ENCODE data around the gene TMEM147.

Gene TMEM147

DNA sequence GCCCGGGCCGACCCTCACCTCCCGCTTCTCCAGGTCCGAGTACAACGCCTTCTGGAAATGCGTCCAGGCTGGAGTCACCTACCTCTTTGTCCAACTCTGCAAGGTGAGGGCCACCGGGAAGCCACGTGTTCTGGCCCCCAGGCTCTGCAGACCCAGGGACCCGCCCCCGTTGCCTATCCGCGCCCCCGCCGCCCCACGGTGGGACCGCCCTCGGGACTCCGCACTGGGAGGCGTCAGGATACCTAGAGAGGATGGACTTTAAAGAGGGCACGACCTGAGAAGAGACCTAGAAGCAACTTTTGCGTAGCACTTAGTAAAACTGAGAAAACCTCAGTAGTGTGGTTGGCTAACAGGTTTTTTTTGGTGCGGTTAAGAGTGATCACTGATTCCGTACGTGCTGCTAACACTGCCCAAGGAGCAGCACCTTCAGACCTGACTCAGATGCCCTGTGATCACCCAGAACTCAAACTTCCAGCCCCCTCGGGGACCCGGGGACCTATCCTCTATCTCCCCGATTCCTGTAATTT is 492 bp downstream of the TMEM147 start:
- peak in 8 of 56 donors; percentile 33 to 61 (median 46) for DNase-seq

DNA sequence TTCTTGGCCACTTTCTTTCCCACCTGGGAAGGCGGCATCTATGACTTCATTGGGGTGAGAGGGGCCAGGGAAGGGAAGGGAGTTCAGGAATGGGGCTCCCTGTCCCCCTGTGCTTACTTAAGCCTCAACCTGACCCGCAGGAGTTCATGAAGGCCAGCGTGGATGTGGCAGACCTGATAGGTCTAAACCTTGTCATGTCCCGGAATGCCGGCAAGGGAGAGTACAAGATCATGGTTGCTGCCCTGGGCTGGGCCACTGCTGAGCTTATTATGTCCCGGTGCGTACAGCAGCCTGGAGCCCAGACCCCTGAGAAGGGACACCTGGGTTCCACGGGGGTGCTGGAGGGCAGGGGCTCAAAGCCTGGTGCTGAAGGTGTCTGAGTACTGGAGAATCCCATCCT is 1.1 kb downstream of the TMEM147 start:
- no peak for DNase-seq

DNA sequence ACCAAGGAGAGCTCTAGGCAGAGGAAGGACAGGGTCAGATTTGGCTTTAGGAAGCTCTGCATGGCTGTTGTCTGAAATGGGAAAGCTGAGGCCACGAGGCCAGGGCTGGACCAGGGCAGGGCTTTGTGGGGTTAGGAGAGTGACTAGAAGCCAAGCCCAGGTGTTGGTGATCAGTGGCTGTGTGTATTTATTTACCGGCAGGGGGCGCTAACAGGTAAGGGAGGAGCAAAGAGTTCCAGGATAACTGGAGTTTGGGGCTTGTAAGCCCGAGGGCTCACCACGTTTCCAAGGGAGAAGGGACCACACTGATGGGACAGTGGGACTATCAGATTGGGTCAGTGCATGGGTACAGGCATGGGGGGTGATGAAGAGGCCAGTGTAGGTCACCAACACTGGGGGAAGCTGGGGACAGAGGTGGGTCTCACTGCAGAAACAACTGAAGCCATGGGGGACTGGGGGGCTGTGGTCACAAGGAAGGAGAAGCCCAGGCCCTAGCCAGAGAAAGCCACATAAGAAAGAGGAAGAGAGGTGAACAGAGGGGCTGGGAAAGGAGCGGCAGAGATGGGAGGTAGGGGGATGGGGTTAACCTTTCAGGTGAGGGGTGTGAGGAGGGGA is 3.9 kb downstream of the TMEM147 start:
- peak in 23 of 56 donors; percentile 1 to 36 (median 12) for DNase-seq

DNA sequence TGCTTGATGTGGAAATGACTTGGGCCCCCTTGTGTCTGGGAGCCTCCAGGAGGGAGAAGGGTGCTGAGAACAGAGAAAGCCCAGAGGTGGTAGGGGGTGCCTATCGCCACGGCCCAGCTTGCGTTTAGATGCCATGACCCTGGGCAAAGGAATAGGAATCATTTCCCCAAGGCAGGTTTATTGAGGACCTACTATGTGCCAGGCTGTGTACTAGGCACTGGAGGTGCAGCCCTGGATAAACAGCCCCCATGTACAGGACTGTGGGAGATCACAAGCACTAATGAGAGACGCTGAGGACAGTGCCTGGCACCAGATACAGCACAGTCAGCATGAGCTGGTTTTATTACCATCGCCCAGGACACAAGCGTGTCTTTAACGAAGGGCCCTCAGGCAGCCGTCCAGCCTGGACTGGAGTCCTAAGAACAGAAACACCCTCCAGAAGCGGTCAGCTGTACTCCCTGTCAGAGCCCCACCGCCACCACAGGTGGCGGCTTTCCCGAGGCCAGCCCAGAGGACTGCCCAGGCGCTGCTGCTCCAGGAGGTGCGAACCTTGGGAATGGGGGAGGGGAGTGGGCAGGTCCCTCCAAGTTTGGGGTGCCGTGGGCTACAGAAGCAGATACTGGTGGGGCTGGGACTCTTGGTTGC is 4.6 kb downstream of the TMEM147 start:
- peak in 2 of 56 donors; percentile 4 to 19 for DNase-seq

DNA sequence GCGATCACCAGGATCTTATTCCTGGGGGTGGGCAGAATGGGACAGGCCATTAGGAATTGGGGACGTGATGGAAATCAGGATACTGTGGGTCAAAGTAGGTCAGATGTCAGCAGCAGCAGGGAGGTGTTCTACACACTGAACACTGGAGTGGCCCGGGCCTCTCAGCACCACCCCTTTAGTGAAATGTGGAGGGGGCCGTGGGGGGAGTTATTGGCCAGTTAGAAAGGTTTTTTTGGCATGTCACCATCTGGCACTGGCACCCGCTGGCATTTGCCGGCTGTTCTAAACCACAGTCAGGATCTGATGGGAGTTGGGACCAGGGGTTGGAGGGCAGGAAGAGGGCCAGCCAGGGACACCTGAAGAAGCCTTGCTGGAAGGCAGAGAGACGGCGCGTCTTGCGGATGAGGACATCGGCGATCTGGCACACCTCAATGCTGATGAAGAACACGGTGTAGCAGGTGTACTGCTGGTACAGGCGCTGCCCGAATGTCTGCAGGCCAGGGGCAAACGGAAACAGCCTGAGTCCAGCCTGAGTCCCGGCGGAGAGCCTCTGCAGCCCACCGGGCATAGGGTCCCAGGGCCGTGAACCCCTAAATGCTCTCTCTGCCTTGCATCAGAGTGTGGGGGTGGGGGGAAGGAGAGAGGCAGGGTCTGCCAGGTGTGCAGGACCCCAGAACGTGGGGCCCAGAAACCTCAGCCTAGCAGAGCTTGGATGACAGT is 5.8 kb downstream of the TMEM147 start:
- no peak for DNase-seq

DNA sequence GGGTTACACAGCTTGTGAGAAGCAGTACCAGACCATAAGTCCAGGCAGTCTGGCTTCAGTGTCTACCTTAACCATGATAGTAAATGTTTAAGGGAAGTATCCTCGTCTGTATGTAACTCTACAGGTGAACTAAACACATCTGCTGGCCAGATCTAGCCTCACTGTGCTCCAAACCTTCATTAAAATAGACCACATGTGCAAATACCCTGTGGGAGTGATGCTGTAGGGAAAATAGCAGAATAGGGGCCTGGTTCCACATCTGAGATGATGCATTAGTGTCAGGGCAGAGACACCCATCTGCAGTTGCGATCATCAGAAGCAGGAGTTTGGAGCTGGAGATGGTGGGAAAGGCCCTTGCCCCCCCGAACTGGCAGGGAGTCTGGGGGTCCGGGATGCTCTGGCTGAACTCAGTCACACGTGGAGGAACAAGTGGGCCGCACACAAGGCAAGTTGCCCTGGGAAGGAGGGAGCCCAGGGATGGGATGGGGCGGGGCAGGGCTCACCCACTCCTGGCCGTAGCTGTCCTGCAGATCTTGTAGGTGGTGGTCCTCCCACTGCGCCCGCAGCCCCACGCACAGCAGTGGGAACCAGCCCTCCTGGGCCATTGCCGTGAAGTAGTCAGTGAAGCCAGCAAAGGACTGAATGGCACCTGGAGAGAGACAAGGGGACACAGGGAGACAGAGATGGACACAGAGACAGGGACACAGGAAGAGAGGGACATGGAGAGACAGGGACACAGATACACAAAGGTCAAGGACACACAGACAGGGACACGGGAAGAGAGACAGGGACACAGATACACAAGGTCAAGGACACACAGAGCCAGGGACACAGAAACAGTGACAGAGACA is 7.3 kb downstream of the TMEM147 start:
- no peak for DNase-seq

DNA sequence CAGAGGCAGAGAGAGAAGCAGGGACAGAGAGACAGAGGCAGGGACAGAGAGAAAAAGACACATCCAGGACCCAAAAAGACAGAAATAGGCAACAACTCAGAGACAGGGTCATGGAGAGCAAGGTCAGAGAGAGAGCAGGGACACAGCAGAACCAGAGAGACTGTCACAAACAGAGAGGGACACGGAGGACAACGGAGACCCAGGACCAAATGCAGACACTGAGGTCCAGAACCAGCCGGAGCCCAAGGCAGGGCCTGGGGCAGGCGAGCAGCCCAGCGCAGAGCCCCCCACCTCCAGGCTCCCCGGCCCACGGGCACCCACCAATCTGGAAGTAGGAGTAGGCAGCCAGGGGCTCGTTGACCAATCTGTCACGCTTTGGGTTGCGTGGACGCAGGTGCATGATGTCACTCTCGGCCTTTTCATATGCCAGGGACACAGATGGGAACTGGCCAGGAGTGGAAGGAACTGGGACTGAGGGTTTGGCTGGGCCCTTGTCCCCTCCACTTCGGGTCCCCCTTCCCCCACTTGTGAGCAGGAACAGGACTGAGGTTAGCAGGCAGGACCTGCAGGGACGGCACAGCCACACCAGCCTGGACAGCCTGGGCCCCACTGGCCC is 8.1 kb downstream of the TMEM147 start:
- DNase-seq, result no peak

DNA sequence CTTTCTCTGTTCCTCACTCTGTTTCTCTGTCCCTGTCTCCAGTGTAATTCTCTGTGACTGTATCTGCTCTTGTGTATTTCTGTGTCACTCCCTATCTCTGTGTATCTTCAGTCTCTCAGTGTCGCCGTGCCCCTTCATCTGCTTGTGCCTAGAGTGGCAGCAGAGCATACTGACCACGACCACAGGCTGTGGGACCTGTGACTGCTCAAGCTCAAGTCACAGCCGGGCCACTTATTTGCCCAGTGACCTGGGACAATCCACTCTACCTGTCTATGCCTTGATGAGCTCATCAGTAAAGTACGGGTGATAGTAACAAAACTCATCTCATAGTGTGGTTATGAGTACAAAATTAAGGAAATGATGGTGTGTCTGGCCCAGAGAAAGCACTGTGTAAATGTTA is 8.7 kb downstream of the TMEM147 start:
- DNase-seq, result no peak

DNA sequence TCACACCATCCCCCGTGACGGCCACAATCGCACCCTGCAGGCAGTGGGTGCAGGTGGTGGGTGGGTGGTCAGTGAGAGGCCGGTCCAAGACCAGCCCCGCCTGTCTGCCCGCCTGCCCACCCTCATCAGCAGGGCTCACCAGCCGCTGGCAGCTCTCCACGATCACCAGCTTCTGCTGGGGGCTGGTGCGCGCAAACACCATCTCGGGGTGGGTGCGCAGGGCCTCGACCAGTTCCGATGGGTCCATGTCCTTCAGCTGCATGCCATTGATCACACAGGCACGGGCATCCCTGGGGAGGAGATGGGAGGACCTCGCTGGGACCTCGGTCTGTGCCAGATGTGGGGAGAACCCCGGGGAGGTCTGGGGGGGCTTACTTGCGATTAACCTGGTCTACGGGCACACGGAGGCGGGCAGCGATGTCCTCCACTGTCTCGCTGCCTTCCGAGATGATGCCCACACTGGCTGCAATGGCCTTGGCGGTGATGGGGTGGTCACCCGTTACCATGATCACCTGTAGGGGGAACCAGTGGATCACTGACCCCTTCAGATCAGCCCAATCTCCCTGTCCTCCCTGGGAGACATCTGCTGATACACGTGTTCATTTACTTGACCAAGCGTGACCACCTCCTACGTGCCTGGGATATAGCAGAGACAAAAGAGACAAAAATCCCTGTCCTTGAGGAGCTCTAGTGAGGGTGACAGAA is 10.0 kb downstream of the TMEM147 start:
- DNase-seq, result no peak

DNA sequence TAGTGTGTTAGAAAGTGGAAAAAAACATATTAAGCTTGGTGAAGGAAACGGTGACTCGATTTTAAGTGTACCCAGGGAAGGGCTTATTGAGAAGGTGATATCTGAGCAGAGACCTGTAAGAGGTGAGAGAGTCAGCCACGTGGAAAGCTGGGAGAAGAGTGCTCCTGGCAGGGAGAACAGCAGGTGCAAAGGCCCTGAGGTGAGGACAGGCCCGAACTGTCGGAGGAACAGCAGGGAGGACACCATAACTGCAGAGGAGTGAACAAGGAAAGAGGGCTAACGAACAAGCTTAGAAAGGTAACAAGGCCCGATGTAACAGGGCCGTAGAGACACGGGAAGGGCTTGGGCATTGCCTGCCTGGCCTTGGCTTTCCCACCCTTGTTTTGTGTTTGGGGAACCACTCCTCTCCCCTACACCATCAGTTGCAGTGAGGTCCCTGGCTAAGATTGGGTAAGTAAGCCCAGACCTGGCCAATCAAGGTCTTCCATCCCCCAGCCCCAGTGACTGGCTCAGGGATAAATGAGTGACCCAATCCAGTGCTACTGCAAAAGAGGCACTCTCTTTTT is 10.7 kb downstream of the TMEM147 start:
- no peak for DNase-seq

DNA sequence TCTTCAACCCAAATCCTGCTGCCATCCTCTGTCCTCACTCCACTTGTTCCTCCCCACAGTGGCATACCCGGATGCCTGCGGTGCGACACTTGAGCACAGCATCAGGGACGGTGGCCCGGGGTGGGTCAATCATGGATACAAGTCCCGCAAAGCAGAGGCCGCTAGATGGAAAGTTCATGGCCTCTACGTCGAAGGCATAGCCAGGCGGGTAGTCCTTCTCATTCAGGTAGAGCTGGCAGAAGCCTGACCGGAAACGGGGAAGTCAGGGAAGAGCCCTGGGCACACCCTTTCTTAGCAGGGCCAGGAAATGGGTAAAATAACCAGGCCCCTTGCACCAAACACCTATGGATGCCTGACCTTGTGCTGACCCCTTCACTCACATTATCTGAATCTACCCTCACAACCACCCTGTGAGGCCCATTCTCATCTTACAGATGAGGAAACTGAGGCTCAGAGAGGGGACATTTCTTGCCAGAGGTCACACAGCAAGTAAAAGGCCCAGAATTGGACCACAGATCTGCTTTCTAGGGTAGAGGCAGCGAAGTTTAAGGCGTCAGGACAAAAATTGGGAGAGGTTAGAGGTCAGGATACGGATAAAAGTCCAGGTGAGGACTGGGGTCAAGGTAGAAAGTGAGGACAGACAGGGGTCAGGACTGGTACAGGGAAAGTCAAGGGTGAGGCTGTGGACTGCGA is 11.6 kb downstream of the TMEM147 start:
- no peak for DNase-seq

DNA sequence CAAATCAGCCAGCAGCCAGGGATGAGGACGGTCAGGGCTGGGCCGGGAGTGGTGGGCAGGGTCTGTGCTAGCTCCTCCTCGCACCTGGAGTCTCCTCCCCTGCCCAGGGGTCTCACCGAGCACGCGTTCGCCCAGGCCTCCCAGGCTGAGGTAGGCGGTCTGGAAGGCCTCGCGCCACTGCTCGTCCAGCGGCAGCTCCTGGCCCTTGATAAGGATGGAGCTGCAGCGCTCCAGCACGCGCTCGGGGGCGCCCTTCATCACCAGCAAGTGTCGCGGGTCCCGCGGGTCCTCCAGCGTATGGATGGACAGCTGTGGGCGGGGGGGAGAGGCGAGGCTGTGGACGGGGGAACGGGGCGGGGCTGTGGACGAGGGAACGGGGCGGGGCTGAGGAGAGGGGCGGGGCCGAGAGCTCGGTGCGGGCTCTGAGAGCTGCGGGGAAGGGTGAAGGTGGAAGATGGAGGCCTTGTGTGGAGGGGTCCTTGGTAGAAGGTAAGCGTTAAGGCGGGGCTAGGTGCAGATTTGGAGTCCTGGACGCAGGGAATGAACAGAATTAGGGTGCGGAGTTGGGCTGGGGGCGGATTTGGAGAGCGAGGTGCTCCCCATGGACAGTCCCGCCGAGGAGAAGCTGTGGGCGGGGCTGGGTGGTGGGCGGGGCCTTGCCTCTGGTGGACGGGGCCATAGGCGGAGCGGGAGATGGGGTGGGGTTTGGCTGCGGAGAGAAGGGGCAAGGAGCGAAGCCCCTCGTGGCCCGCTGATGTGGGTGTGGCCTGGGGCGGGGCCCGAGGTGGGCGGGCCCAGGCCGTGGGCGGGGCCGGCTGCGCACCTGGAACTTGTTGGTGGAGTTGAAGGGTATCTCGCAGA is 12.3 kb downstream of the TMEM147 start:
- DNase-seq, result peak in 12 of 56 donors; percentile 3 to 59 (median 19)

DNA sequence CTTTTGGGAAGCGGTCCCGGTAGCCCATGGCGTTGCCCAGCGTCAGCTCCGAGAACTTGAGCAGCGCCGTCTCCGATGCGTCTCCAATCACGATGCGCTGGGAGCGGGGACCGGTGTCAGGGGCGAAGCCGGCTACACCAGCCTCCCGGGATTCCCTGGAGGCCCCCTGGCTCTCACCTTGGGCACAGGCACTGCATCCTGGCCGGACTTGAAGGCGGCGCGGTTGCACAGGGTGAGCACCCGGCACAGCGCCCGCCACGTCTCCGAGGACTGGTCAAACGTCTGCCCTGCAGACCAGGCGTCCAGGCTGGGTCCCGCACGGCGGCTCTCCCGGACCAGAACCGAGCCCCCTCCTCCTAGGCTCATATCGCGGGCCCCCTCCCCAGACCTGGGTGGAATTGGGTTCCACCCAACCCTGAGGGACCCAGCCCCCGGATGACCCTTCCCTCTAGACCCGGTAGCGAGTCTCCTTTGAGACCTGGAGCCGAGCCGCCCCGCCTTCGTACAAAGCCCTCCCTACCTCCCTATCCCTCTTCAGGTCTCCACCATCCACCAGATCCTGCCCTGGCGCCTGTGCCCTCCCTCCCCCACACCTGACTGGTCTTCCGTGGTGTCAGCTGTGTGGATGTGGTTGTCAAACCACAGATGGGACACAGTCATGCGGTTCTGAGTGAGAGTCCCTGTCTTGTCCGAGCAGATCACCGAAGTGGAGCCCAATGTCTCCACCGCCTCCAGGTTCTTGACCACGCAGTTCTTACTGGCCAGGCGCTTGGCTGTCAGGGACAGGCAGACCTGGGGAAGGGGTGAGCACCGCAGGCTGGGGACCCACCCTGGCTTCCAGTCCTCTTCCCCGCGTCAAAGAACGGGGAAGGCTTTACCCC is 13.2 kb downstream of the TMEM147 start:
- no peak for DNase-seq

DNA sequence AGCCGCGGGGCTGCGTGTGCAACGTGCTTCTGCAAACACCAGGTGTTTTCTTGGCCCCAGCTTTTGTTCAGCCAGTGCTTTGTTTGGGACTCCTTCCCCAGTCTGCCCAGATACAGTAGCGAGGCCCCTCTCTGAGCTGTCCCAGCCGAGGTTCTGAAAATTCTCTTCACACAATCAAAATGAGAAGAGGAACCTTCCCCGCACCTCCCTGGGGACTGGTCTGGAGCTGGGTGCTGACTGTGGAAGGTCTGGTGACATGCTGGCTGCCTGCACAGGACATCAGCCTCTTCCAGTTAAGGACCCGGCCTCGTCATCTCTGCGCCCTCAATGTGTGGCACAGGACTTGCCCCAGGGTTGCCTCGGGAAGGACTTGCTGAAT is 13.8 kb downstream of the TMEM147 start:
- no peak for DNase-seq

DNA sequence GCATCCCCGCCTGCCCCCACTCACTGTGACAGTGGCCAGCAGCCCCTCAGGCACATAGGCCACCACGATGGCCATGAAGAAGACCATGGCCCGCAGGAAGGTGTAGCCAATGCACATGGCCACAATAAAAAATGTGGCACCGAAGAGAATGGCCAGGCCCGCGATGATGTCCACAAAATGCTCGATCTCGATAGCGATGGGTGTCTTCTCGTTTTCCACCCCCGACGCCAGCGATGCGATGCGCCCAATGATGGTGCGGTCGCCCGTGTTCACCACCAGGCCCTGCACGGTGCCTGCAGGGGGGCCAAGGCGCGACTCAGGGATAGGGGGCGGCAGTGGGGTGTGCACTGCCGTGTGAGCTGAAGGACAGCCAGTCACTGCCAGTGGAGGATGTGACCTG is 14.4 kb downstream of the TMEM147 start:
- no peak for DNase-seq

DNA sequence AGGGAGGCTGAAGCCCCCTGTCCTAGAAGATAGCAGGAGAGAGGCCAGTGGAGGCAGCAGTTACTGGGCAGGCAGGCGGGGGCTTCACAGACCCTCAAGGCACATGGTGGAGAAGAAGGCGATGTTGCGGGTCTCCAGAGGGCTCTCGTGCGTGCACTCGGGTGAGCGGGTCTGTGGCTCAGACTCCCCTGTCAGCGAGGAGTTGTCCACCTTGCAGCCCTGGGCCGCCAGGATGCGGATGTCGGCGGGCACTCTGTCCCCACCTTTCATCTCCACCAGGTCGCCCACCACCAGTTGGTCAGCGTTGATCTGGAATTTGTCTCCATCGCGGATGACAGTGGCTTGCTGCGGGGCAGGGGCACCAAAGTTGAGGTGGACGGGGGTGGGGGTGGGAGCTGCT is 14.8 kb downstream of the TMEM147 start:
- DNase-seq, result no peak

DNA sequence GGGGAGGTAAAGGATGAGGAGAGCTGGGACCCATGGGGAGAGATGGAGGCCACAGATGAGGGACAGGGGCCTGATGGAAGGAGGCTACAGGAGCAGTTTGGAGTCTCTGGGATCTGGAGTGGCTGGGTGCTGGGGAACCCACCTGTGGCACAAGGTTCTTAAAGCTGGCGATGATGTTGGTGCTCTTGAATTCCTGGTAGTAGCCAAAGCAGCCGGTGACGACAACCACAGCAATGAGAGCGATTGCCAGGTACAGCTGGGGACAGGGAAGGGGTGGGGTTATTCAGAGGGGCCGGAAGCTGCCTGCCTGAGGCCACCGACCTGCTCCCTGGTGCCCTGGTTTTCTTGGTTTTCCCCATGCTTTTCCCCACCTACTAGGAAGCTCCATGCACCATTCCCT is 15.3 kb downstream of the TMEM147 start:
- no peak for DNase-seq

All from amygdala (tissue), 56 donors.